Stimulated activated naive B cell treated with anti-CD40 and anti-IgM and Interleukin-4, amounts not matched to agents 10 μg/mL and 1 μg/mL and 100 μg/mL, for 72 hours (primary cell): ENCODE data around the gene BRINP3.
"Not testable (repeated sequence)": the region's sequence is repeated elsewhere in the genome, so short reads cannot be mapped to it uniquely, and the experiment has no call there.

Source experiments
- ATAC-seq, 2 donors: fragments of 150-1000 bp; cut with Tn5 transposase; replicated peaks; 2 replicates each; pipeline ENCODE4 v1.10.0; 2021; ENCODE audit warnings: moderate library complexity in 1 of 2
- DNase-seq: peaks from one replicate; pipeline ENCODE4 v3.0.0; 2021
- H3K27ac Mint-ChIP-seq: one replicate; pipeline ENCODE4 v1.8.0; 2022; ENCODE audit warnings: mild to moderate bottlenecking, mixed read lengths
- H3K27me3 Mint-ChIP-seq, 2 donors: one replicate each; pipeline ENCODE4 v1.8.0; 2022; ENCODE audit warnings: mixed read lengths in 2 of 2
- H3K36me3 Mint-ChIP-seq, 2 donors: one replicate each; pipeline ENCODE4 v1.8.0; 2022; ENCODE audit warnings: mixed read lengths in 2 of 2, mild to moderate bottlenecking in 1 of 2
- H3K4me1 Mint-ChIP-seq, 2 donors: one replicate each; pipeline ENCODE4 v1.8.0; 2022; ENCODE audit warnings: mixed read lengths in 2 of 2, mild to moderate bottlenecking in 1 of 2
- H3K4me3 Mint-ChIP-seq, 2 donors: one replicate each; pipeline ENCODE4 v1.8.0; 2022; ENCODE audit warnings: mild to moderate bottlenecking in 2 of 2, mixed read lengths in 2 of 2, moderate library complexity in 1 of 2
- H3K9me3 Mint-ChIP-seq, 2 donors: one replicate each; pipeline ENCODE4 v1.8.0; 2022; ENCODE audit warnings: mixed read lengths in 2 of 2, mild to moderate bottlenecking in 1 of 2

BRINP3 gene

GRCh38 chr1:190477762-190478148 lies at the start of gene BRINP3:
BRINP3 (minus strand) TSS chr1:190477864.
- Mint-ChIP-seq H3K27ac (peak within 1 kb of the TSS; percentile 11), H3K9me3 (no peaks in the 10 kb centered on the region), H3K4me3 (peak within 1 kb of the TSS in 1 of 2 donors; percentile 15), H3K4me1 (peaks cover 9 to 17% of the 10 kb centered on the region in 2 donors), H3K27me3 (peaks cover 39 to 54% of the 10 kb centered on the region in 2 donors), H3K36me3 (no peaks in the 10 kb centered on the region)
- ATAC-seq (no peak), DNase-seq (no peak)

- H3K4me1 Mint-ChIP-seq = no peaks in the 10 kb centered on the region
- H3K36me3 Mint-ChIP-seq = no peaks in the 10 kb centered on the region
- DNase-seq = no peak
- H3K27me3 Mint-ChIP-seq = no peaks in the 10 kb centered on the region
- H3K4me3 Mint-ChIP-seq = no peak overlapping the region
- ATAC-seq = no peak
- no peak overlapping the region for H3K27ac Mint-ChIP-seq
- peaks cover 0 to 2% of the 10 kb centered on the region in 2 donors for H3K9me3 Mint-ChIP-seq
Measured at GRCh38 chr1:190511554-190511953, 33.9 kb upstream of the BRINP3 start.

- Mint-ChIP-seq H3K4me3 (no peak overlapping the region), H3K27me3 (no peaks in the 10 kb centered on the region), H3K36me3 (no peaks in the 10 kb centered on the region), H3K4me1 (no peaks in the 10 kb centered on the region), H3K9me3 (peaks cover 2 to 9% of the 10 kb centered on the region in 2 donors), H3K27ac (no peak overlapping the region)
- ATAC-seq (no peak), DNase-seq (no peak)
Measured at GRCh38 chr1:190507357-190507756, 29.7 kb upstream of the BRINP3 start.

- H3K27ac Mint-ChIP-seq, H3K4me3 Mint-ChIP-seq, H3K4me1 Mint-ChIP-seq, H3K36me3 Mint-ChIP-seq, H3K27me3 Mint-ChIP-seq, DNase-seq, ATAC-seq, H3K9me3 Mint-ChIP-seq: not testable (repeated sequence)
Measured at GRCh38 chr1:190504539-190504938, 26.9 kb upstream of the BRINP3 start.

GRCh38 chr1:190497565-190497964 lies 19.9 kb upstream of the BRINP3 start:
- H3K36me3 Mint-ChIP-seq = no peaks in the 10 kb centered on the region
- H3K4me1 Mint-ChIP-seq = no peaks in the 10 kb centered on the region
- H3K27ac Mint-ChIP-seq = no peak overlapping the region
- DNase-seq = no peak
- ATAC-seq = no peak
- H3K27me3 Mint-ChIP-seq = no peaks in the 10 kb centered on the region
- no peak overlapping the region for H3K4me3 Mint-ChIP-seq
- H3K9me3 Mint-ChIP-seq = peaks cover 0 to 4% of the 10 kb centered on the region in 2 donors

- ATAC-seq (no peak), DNase-seq (no peak)
- peaks cover 0 to 1% of the 10 kb centered on the region in 2 donors for H3K9me3 Mint-ChIP-seq
- H3K4me1 Mint-ChIP-seq = no peaks in the 10 kb centered on the region
- no peak overlapping the region for H3K4me3 Mint-ChIP-seq
- H3K36me3 Mint-ChIP-seq = no peaks in the 10 kb centered on the region
- H3K27me3 Mint-ChIP-seq = no peaks in the 10 kb centered on the region
- H3K27ac Mint-ChIP-seq = no peak overlapping the region
Measured at GRCh38 chr1:190494451-190494850, 16.8 kb upstream of the BRINP3 start.

GRCh38 chr1:190491404-190491803 lies 13.7 kb upstream of the BRINP3 start:
- H3K4me1 Mint-ChIP-seq = no peaks in the 10 kb centered on the region
- no peaks in the 10 kb centered on the region for H3K9me3 Mint-ChIP-seq
- no peak overlapping the region for H3K27ac Mint-ChIP-seq
- H3K4me3 Mint-ChIP-seq = no peak overlapping the region
- ATAC-seq = no peak
- no peak for DNase-seq
- no peaks in the 10 kb centered on the region for H3K36me3 Mint-ChIP-seq
- H3K27me3 Mint-ChIP-seq = no peaks in the 10 kb centered on the region

- Mint-ChIP-seq H3K27me3 (peaks cover 2% of the 10 kb centered on the region in 2 donors), H3K27ac (no peak overlapping the region), H3K4me1 (peaks cover 0 to 2% of the 10 kb centered on the region in 2 donors), H3K4me3 (no peak overlapping the region), H3K36me3 (no peaks in the 10 kb centered on the region), H3K9me3 (no peaks in the 10 kb centered on the region)
- DNase-seq (no peak), ATAC-seq (no peak)
Measured at GRCh38 chr1:190484045-190484444, 6.4 kb upstream of the BRINP3 start.

- H3K36me3 Mint-ChIP-seq = no peaks in the 10 kb centered on the region
- ATAC-seq = no peak
- H3K4me1 Mint-ChIP-seq = peaks cover 9 to 17% of the 10 kb centered on the region in 2 donors
- H3K27ac Mint-ChIP-seq = no peak overlapping the region
- no peaks in the 10 kb centered on the region for H3K9me3 Mint-ChIP-seq
- no peak for DNase-seq
- H3K27me3 Mint-ChIP-seq = peaks cover 31 to 40% of the 10 kb centered on the region in 2 donors
- H3K4me3 Mint-ChIP-seq = no peak overlapping the region
Measured at GRCh38 chr1:190480231-190480630, 2.6 kb upstream of the BRINP3 start.

GRCh38 chr1:190479516-190479915 lies 1.9 kb upstream of the BRINP3 start:
- H3K27me3 Mint-ChIP-seq = peaks cover 31 to 47% of the 10 kb centered on the region in 2 donors
- ATAC-seq = no peak
- H3K4me3 Mint-ChIP-seq = no peak overlapping the region
- DNase-seq = no peak
- no peak overlapping the region for H3K27ac Mint-ChIP-seq
- H3K4me1 Mint-ChIP-seq = peaks cover 9 to 17% of the 10 kb centered on the region in 2 donors
- no peaks in the 10 kb centered on the region for H3K9me3 Mint-ChIP-seq
- H3K36me3 Mint-ChIP-seq = no peaks in the 10 kb centered on the region

GRCh38 chr1:190479050-190479397 lies 1.4 kb upstream of the BRINP3 start:
- DNase-seq (no peak), ATAC-seq (no peak)
- Mint-ChIP-seq H3K4me1 (peaks cover 9 to 17% of the 10 kb centered on the region in 2 donors), H3K27ac (peak overlapping the region; percentile 17), H3K27me3 (peaks cover 36 to 52% of the 10 kb centered on the region in 2 donors), H3K36me3 (no peaks in the 10 kb centered on the region), H3K9me3 (no peaks in the 10 kb centered on the region), H3K4me3 (no peak overlapping the region)

GRCh38 chr1:190478149-190479049 lies 735 bp upstream of the BRINP3 start:
- H3K27ac Mint-ChIP-seq = peak overlapping the region; percentile 11
- no peaks in the 10 kb centered on the region for H3K36me3 Mint-ChIP-seq
- DNase-seq (no peak), ATAC-seq (peak in 1 of 2 donors; percentile 38)
- peaks cover 39 to 54% of the 10 kb centered on the region in 2 donors for H3K27me3 Mint-ChIP-seq
- H3K9me3 Mint-ChIP-seq = no peaks in the 10 kb centered on the region
- H3K4me1 Mint-ChIP-seq = peaks cover 9 to 17% of the 10 kb centered on the region in 2 donors
- peak overlapping the region in 1 of 2 donors; percentile 15 for H3K4me3 Mint-ChIP-seq

- Mint-ChIP-seq H3K9me3 (no peaks in the 10 kb centered on the region), H3K27ac (no peak overlapping the region), H3K27me3 (peaks cover 39 to 54% of the 10 kb centered on the region in 2 donors), H3K4me3 (no peak overlapping the region), H3K36me3 (no peaks in the 10 kb centered on the region), H3K4me1 (peaks cover 9 to 17% of the 10 kb centered on the region in 2 donors)
- DNase-seq = no peak
- ATAC-seq = no peak
Measured at GRCh38 chr1:190476806-190477205, 858 bp downstream of the BRINP3 start.

- no peaks in the 10 kb centered on the region for H3K9me3 Mint-ChIP-seq
- H3K27me3 Mint-ChIP-seq = peaks cover 39 to 54% of the 10 kb centered on the region in 2 donors
- no peak overlapping the region for H3K27ac Mint-ChIP-seq
Measured at GRCh38 chr1:190476321-190476720, 1.3 kb downstream of the BRINP3 start.

More at GRCh38 chr1:190476321-190476720, 1.3 kb downstream of the BRINP3 start:
- no peak for DNase-seq
- no peaks in the 10 kb centered on the region for H3K36me3 Mint-ChIP-seq
- H3K4me1 Mint-ChIP-seq = peaks cover 9 to 17% of the 10 kb centered on the region in 2 donors
- H3K4me3 Mint-ChIP-seq = no peak overlapping the region
- no peak for ATAC-seq
